ENCODE data around the gene IL10RA.

DNA sequence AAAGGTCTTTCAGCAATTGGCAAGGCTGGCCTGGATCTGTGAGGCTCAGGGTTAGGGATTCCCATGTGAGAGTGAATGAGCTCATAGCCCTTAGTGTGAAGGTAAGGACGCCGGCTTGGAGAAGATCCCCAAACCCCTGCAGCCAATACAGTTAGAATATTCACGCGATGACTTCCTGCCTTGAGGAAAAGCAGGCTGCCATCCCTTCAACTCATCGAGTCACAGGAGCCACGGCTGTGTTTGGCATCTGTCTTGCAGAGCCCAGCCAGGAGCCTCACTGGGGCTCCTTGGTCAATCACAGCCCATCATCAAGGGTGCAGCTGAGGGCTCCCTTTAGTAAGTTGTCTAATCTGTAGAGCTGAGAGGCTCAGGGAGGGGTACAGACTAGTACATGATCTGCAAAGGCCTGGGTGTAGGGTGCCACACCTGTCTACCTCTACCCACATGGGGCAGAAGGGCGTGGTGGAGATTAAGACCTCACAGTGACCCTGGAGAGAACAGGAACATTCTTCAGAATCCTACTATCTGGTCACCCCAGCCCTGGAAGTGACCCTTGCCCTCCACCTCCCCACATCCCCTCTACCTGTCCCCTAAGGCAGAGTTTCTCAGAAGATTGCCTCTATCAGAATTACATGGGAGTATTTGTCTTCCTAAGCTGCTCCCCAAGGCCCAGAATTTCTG lies 18.5 kb downstream of the IL10RA start:
- no peak for TF ChIP-seq FOXA3 (CRISPR knock-in tag; conservative IDR thresholded peaks at IDR 0.05 in 1 of 2, IDR thresholded peaks at IDR 0.05 in 1 of 2)
- TF ChIP-seq, protein P1, sequence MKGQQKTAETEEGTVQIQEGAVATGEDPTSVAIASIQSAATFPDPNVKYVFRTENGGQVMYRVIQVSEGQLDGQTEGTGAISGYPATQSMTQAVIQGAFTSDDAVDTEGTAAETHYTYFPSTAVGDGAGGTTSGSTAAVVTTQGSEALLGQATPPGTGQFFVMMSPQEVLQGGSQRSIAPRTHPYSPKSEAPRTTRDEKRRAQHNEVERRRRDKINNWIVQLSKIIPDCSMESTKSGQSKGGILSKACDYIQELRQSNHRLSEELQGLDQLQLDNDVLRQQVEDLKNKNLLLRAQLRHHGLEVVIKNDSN (CRISPR knock-in tag; IDR thresholded peaks at IDR 0.05), result no peak
- no peak for TF ChIP-seq MLLT1 (IDR thresholded peaks at IDR 0.05)
- no peak for TF ChIP-seq RAD21 (CRISPR knock-in tag; conservative IDR thresholded peaks at IDR 0.05 in 1 of 2, IDR thresholded peaks at IDR 0.05 in 1 of 2)
- TF ChIP-seq, protein P2, sequence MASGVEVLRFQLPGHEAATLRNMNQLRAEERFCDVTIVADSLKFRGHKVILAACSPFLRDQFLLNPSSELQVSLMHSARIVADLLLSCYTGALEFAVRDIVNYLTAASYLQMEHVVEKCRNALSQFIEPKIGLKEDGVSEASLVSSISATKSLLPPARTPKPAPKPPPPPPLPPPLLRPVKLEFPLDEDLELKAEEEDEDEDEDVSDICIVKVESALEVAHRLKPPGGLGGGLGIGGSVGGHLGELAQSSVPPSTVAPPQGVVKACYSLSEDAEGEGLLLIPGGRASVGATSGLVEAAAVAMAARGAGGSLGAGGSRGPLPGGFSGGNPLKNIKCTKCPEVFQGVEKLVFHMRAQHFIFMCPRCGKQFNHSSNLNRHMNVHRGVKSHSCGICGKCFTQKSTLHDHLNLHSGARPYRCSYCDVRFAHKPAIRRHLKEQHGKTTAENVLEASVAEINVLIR (CRISPR knock-in tag; IDR thresholded peaks at IDR 0.05), result no peak
